ENCODE measurements around the gene GAS2L2. TPM values are rescaled to one million over a fixed set of nuclear protein-coding genes. Genes with fewer than 3 reads are reported as not detected.
"Not testable (repeated sequence)": the region's sequence is repeated elsewhere in the genome, so short reads cannot be mapped to it uniquely, and the experiment has no call there.

GAS2L2 gene
- total and polyA plus RNA-seq, 7 experiments from 2014 or later = 0.16 to 0.49 (median 0.24) TPM; not detected in 3

DNA sequence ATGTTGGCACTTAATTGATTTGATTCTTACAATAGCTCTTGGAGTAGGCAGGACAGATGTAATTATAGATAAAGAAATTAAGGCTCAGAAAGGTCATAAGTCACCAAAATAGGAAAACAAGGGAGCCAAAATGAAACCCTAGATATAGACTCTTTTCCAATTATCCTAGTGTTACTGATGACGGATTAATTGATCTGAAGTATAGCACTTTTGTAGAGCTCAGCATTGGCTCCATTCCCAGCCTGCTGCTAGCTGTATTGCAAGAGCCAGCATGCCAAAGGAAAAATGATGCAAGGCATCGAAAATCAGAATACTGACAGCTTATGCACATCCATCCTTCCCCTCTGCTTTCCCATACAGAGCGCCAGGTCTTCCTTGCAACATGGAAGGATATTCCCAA, 43.2 kb downstream of the GAS2L2 start:
- Histone ChIP-seq H3K4me1 (ENCODE audit: control insufficient read depth in 2 of 2, insufficient read depth in 2 of 2, low read length in 2 of 2) (peaks cover 0 to 36% of the 10 kb centered on the region in 2 donors), H3K27me3 (ENCODE audit: control insufficient read depth in 2 of 2, insufficient read depth in 2 of 2, low read length in 2 of 2) (no peaks in the 10 kb centered on the region), H3K9me3 (ENCODE audit: control insufficient read depth in 2 of 3, low read length in 3 of 3) (no peaks in the 10 kb centered on the region), H3K4me3 (ENCODE audit: low read length) (no peak overlapping the region), H3K27ac (ENCODE audit: low read depth, low read length) (no peak overlapping the region), H3K36me3 (ENCODE audit: control insufficient read depth in 2 of 3, insufficient read depth in 3 of 3, low read length in 3 of 3) (peaks cover 0 to 19% (median 12%) of the 10 kb centered on the region in 3 experiments)
- ChIA-PET CTCF (interaction anchor here (0.5 to 1.1 kb wide), 3 partner anchors 54 to 176 kb away, joined by 3 to 4 read pairs (median 3); no protein-coding TSS in a partner anchor), POLR2A (no interaction called here)
- intact Hi-C loops (cut with micrococcal nuclease) = no loop called here
- H3K27ac Mint-ChIP-seq = no peak overlapping the region
- H3K4me3 Mint-ChIP-seq = peak overlapping the region in 1 of 10 donors; percentile 61
- peaks cover 17 to 71% (median 51%) of the 10 kb centered on the region in 7 donors for H3K4me1 Mint-ChIP-seq
- H3K36me3 Mint-ChIP-seq = peaks cover 0 to 16% (median 14%) of the 10 kb centered on the region in 5 donors
- no peaks in the 10 kb centered on the region for H3K27me3 Mint-ChIP-seq
- no peaks in the 10 kb centered on the region for H3K9me3 Mint-ChIP-seq
- no peak for DNase-seq
- ATAC-seq = no peak

DNA sequence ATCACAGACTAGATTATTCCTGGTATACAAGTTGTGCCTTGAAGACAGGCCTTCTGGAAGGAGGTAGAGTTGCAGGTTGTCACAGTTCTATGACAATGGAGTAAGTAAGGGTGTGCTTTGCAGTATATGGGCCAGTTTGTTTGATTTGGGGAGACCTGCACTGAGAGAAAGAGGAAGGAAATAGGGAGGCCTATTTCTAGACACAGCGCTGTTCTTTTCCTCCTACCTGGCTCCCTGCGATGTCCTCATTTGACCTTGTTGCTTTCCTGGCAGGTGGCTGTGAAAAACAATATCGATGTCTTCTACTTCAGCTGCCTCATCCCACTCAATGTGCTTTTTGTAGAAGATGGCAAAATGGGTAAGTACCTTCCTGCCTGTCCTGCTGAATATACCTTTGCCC, 44.1 kb downstream of the GAS2L2 start:
- intact Hi-C loops (cut with micrococcal nuclease) = no loop called here
- DNase-seq (no peak), ATAC-seq (no peak)
- Histone ChIP-seq H3K4me1 (ENCODE audit: control insufficient read depth in 2 of 2, insufficient read depth in 2 of 2, low read length in 2 of 2) (peaks cover 0 to 36% of the 10 kb centered on the region in 2 donors), H3K4me3 (ENCODE audit: low read length) (no peak overlapping the region), H3K36me3 (ENCODE audit: control insufficient read depth in 2 of 3, insufficient read depth in 3 of 3, low read length in 3 of 3) (peaks cover 0 to 13% (median 5%) of the 10 kb centered on the region in 3 experiments), H3K9me3 (ENCODE audit: control insufficient read depth in 2 of 3, low read length in 3 of 3) (no peaks in the 10 kb centered on the region), H3K27me3 (ENCODE audit: control insufficient read depth in 2 of 2, insufficient read depth in 2 of 2, low read length in 2 of 2) (no peaks in the 10 kb centered on the region), H3K27ac (ENCODE audit: low read depth, low read length) (no peak overlapping the region)
- H3K27ac Mint-ChIP-seq = peak overlapping the region in 7 of 9 donors; percentile 17 to 86 (median 51)
- ChIA-PET POLR2A (interaction anchor here (0.5 to 1.2 kb wide), 2 partner anchors 16 to 67 kb away, joined by 3 read pairs; no protein-coding TSS in a partner anchor), CTCF (interaction anchor here (0.9 to 1.1 kb wide), 2 partner anchors 55 to 175 kb away, joined by 3 read pairs; no protein-coding TSS in a partner anchor)
- no peaks in the 10 kb centered on the region for H3K9me3 Mint-ChIP-seq
- H3K4me3 Mint-ChIP-seq = peak overlapping the region in 8 of 10 donors; percentile 16 to 61 (median 52)
- H3K4me1 Mint-ChIP-seq = peaks cover 22 to 80% (median 60%) of the 10 kb centered on the region in 7 donors
- H3K27me3 Mint-ChIP-seq = no peaks in the 10 kb centered on the region
- H3K36me3 Mint-ChIP-seq = peaks cover 0 to 16% (median 14%) of the 10 kb centered on the region in 5 donors

DNA sequence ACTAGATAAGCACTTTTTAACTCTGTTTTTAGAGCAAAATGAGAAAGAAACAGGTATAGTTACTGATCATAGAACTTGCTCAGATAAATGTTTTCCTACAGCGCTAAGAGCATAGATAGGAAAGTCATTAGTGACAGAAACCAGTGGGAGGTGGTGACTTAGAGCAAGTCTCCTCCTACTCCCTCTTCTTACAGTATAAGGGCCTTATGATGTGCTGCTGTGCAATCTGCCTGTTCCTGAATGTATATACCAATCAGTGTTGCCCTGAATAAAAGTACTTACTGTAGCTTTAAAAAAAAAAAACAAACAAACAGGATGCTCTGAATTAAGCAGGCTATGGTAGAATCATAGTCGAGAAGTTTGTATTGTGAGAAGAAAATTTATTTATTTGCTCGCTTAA, 44.9 kb downstream of the GAS2L2 start:
- H3K27me3 ChIP-seq (ENCODE audit: control insufficient read depth in 2 of 2, insufficient read depth in 2 of 2, low read length in 2 of 2) = no peaks in the 10 kb centered on the region
- POLR2A ChIA-PET = interaction anchor here (0.5 kb wide), 1 partner anchor 66 kb away, joined by 3 read pairs; no protein-coding TSS in a partner anchor
- H3K27ac Mint-ChIP-seq = peak overlapping the region in 4 of 9 donors; percentile 0 to 23 (median 18)
- H3K27ac ChIP-seq (ENCODE audit: low read depth, low read length) = no peak overlapping the region
- H3K9me3 Mint-ChIP-seq = no peaks in the 10 kb centered on the region
- peaks cover 0 to 31% of the 10 kb centered on the region in 2 donors for H3K4me1 ChIP-seq (ENCODE audit: control insufficient read depth in 2 of 2, insufficient read depth in 2 of 2, low read length in 2 of 2)
- peaks cover 0 to 13% (median 5%) of the 10 kb centered on the region in 3 experiments for H3K36me3 ChIP-seq (ENCODE audit: control insufficient read depth in 2 of 3, insufficient read depth in 3 of 3, low read length in 3 of 3)
- intact Hi-C loops (cut with micrococcal nuclease) = no loop called here
- no peaks in the 10 kb centered on the region for H3K27me3 Mint-ChIP-seq
- DNase-seq (no peak), ATAC-seq (no peak)
- H3K9me3 ChIP-seq (ENCODE audit: control insufficient read depth in 2 of 3, low read length in 3 of 3) = no peaks in the 10 kb centered on the region
- peaks cover 0 to 17% (median 14%) of the 10 kb centered on the region in 5 donors for H3K36me3 Mint-ChIP-seq
- H3K4me3 ChIP-seq (ENCODE audit: low read length) = no peak overlapping the region
- CTCF ChIA-PET = interaction anchor here (0.5 kb wide), 1 partner anchor 447 kb away, joined by 3 read pairs; no protein-coding TSS in a partner anchor
- peak overlapping the region in 2 of 10 donors; percentile 5 to 61 for H3K4me3 Mint-ChIP-seq
- H3K4me1 Mint-ChIP-seq = peaks cover 22 to 87% (median 62%) of the 10 kb centered on the region in 7 donors

DNA sequence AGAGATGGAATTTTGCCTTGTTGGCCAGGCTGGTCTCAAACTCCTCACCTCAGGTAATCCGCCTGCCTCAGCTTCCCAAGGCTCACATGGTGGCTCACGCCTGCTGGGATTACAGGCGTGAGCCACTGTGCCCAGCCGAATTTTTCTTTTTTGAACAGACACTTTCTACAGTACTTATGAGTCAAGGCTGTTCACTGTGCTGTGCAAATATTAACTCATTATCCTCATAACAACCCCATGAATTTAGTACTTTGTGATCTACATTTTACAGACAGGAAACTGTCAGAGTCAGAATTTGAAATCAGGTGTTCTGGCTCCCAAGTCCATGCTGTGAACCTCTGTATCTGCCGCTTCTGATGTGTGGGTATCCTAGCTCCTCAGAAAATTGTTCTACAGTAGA, 47.3 kb downstream of the GAS2L2 start:
- Mint-ChIP-seq H3K4me1 (peaks cover 22 to 82% (median 61%) of the 10 kb centered on the region in 7 donors), H3K36me3 (peaks cover 9 to 30% (median 20%) of the 10 kb centered on the region in 5 donors), H3K9me3 (peaks cover 0 to 7% (median 0%) of the 10 kb centered on the region in 11 donors), H3K27me3 (no peaks in the 10 kb centered on the region), H3K27ac (peak overlapping the region in 5 of 9 donors; percentile 9 to 37 (median 28)), H3K4me3 (no peak overlapping the region)
- DNase-seq = no peak
- POLR2A ChIA-PET = interaction anchor here (1.0 kb wide), 1 partner anchor 8 kb away, joined by 4 read pairs; no protein-coding TSS in a partner anchor
- Histone ChIP-seq H3K4me1 (ENCODE audit: control insufficient read depth in 2 of 2, insufficient read depth in 2 of 2, low read length in 2 of 2) (peaks cover 0 to 18% of the 10 kb centered on the region in 2 donors), H3K4me3 (ENCODE audit: low read length) (no peak overlapping the region), H3K9me3 (ENCODE audit: control insufficient read depth in 2 of 3, low read length in 3 of 3) (no peaks in the 10 kb centered on the region), H3K27ac (ENCODE audit: low read depth, low read length) (no peak overlapping the region), H3K36me3 (ENCODE audit: control insufficient read depth in 2 of 3, insufficient read depth in 3 of 3, low read length in 3 of 3) (peaks cover 0 to 13% (median 5%) of the 10 kb centered on the region in 3 experiments), H3K27me3 (ENCODE audit: control insufficient read depth in 2 of 2, insufficient read depth in 2 of 2, low read length in 2 of 2) (no peaks in the 10 kb centered on the region)
- ATAC-seq = no peak
- intact Hi-C loops (cut with micrococcal nuclease) = no loop called here
- CTCF ChIA-PET = no interaction called here

DNA sequence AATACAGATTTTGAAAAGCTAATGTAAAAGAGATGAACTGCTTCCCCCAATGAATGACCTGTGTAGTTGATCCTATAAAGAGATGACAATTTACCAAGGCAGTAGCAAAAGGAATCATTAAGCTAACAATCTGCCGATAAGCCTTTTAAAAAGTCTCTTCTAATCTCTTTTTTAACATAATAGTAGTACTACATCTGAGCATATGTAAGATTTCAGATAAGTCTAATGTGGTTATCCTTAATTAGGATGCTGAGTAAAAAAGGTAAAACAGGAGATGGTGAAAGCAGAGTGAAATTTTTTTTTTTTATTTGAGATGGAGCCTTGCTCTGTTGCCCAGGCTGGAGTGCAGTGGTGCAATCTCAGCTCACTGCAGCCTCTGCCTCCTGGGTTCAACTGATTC, 47.8 kb downstream of the GAS2L2 start:
- H3K4me1 ChIP-seq (ENCODE audit: control insufficient read depth in 2 of 2, insufficient read depth in 2 of 2, low read length in 2 of 2) = peaks cover 0 to 18% of the 10 kb centered on the region in 2 donors
- Mint-ChIP-seq H3K4me1 (peaks cover 22 to 77% (median 56%) of the 10 kb centered on the region in 7 donors), H3K36me3 (peaks cover 9 to 28% (median 18%) of the 10 kb centered on the region in 5 donors), H3K4me3 (no peak overlapping the region), H3K9me3 (peaks cover 0 to 7% (median 0%) of the 10 kb centered on the region in 11 donors), H3K27me3 (no peaks in the 10 kb centered on the region), H3K27ac (peak overlapping the region in 5 of 9 donors; percentile 11 to 49 (median 37))
- H3K27me3 ChIP-seq (ENCODE audit: control insufficient read depth in 2 of 2, insufficient read depth in 2 of 2, low read length in 2 of 2) = no peaks in the 10 kb centered on the region
- H3K9me3 ChIP-seq (ENCODE audit: control insufficient read depth in 2 of 3, low read length in 3 of 3) = no peaks in the 10 kb centered on the region
- POLR2A ChIA-PET = interaction anchor here (1.0 kb wide), 1 partner anchor 9 kb away, joined by 4 read pairs; no protein-coding TSS in a partner anchor
- DNase-seq (no peak), ATAC-seq (no peak)
- peaks cover 0 to 12% (median 5%) of the 10 kb centered on the region in 3 experiments for H3K36me3 ChIP-seq (ENCODE audit: control insufficient read depth in 2 of 3, insufficient read depth in 3 of 3, low read length in 3 of 3)
- no peak overlapping the region for H3K4me3 ChIP-seq (ENCODE audit: low read length)
- CTCF ChIA-PET = no interaction called here
- intact Hi-C loops (cut with micrococcal nuclease) = no loop called here
- H3K27ac ChIP-seq (ENCODE audit: low read depth, low read length) = no peak overlapping the region

DNA sequence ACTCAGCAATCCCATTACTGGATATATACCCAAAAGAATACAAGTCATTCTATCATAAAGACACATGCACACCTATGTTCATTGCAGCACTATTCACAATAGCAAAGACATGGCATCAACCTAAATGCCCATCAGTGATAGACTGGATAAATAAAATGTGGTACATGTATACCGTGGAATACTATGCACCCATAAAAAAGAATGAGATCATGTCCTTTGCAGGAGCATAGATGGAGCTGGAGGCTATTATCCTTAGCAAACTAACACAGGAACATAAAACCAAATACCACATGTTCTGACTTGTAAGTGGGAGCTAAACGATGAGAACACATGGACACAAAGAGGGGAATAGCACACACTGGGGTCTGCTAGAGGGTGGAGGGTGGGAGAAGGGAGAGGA, 49.7 kb downstream of the GAS2L2 start:
- H3K4me1 ChIP-seq (ENCODE audit: control insufficient read depth in 2 of 2, insufficient read depth in 2 of 2, low read length in 2 of 2); H3K36me3 ChIP-seq (ENCODE audit: control insufficient read depth in 2 of 3, insufficient read depth in 3 of 3, low read length in 3 of 3); intact Hi-C loops (cut with micrococcal nuclease); H3K27ac Mint-ChIP-seq; ATAC-seq; H3K9me3 ChIP-seq (ENCODE audit: control insufficient read depth in 2 of 3, low read length in 3 of 3); H3K4me3 Mint-ChIP-seq; H3K9me3 Mint-ChIP-seq; CTCF ChIA-PET; DNase-seq; H3K4me3 ChIP-seq (ENCODE audit: low read length); H3K27me3 ChIP-seq (ENCODE audit: control insufficient read depth in 2 of 2, insufficient read depth in 2 of 2, low read length in 2 of 2); H3K27ac ChIP-seq (ENCODE audit: low read depth, low read length); H3K27me3 Mint-ChIP-seq: not testable (repeated sequence)
- H3K4me1 Mint-ChIP-seq = peaks cover 18 to 60% (median 39%) of the 10 kb centered on the region in 7 donors
- H3K36me3 Mint-ChIP-seq = peaks cover 9 to 24% (median 14%) of the 10 kb centered on the region in 5 donors
- POLR2A ChIA-PET = interaction anchor here (0.6 kb wide), 1 partner anchor 28 kb away, joined by 3 read pairs; no protein-coding TSS in a partner anchor

Measured in naive thymus-derived CD4-positive, alpha-beta T cell (primary cell).